ENCODE results near the gene PTX4. TPM values are rescaled to one million over a fixed set of nuclear protein-coding genes. Genes with fewer than 3 reads are reported as not detected.

PTX4 gene
- total RNA-seq, 4 donors from 2014 or later: not detected

GRCh38 chr16:1438229-1439057 is 50.3 kb downstream of the PTX4 start:
- DNase-seq: no peak
- H3K27ac ChIP-seq: no peak overlapping the region
- no peaks in the 10 kb centered on the region for H3K36me3 ChIP-seq
- peaks cover 0 to 5% (median 0%) of the 10 kb centered on the region in 4 donors for H3K27me3 ChIP-seq
- H3K9me3 ChIP-seq: no peaks in the 10 kb centered on the region
- H3K4me1 ChIP-seq: no peaks in the 10 kb centered on the region
- TF ChIP-seq, protein P1, sequence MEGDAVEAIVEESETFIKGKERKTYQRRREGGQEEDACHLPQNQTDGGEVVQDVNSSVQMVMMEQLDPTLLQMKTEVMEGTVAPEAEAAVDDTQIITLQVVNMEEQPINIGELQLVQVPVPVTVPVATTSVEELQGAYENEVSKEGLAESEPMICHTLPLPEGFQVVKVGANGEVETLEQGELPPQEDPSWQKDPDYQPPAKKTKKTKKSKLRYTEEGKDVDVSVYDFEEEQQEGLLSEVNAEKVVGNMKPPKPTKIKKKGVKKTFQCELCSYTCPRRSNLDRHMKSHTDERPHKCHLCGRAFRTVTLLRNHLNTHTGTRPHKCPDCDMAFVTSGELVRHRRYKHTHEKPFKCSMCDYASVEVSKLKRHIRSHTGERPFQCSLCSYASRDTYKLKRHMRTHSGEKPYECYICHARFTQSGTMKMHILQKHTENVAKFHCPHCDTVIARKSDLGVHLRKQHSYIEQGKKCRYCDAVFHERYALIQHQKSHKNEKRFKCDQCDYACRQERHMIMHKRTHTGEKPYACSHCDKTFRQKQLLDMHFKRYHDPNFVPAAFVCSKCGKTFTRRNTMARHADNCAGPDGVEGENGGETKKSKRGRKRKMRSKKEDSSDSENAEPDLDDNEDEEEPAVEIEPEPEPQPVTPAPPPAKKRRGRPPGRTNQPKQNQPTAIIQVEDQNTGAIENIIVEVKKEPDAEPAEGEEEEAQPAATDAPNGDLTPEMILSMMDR (IDR thresholded peaks at IDR 0.05): no peak
- TF ChIP-seq POLR2A (IDR thresholded peaks at IDR 0.05): no peak
- intact Hi-C loops (cut with DNase I): no loop called here
- 81% methylated on average over 13 of the region's 35 CpGs; no CpG with 5 or more reads in 1 of the 2 donors for WGBS, 2 donors
- H3K4me3 ChIP-seq: no peak overlapping the region

GRCh38 chr16:1437606-1438005 is 51.1 kb downstream of the PTX4 start:
- Histone ChIP-seq H3K27ac (no peak overlapping the region), H3K9me3 (no peaks in the 10 kb centered on the region), H3K36me3 (no peaks in the 10 kb centered on the region), H3K27me3 (peaks cover 0 to 14% (median 0%) of the 10 kb centered on the region in 4 donors), H3K4me1 (no peaks in the 10 kb centered on the region), H3K4me3 (no peak overlapping the region)
- TF ChIP-seq, protein P1 (IDR thresholded peaks at IDR 0.05): no peak
- no peak for TF ChIP-seq POLR2A (IDR thresholded peaks at IDR 0.05)
- no peak for DNase-seq
- WGBS, 2 donors: 80% methylated on average over 4 of the region's 22 CpGs; no CpG with 5 or more reads in 1 of the 2 donors
- intact Hi-C loops (cut with DNase I): no loop called here

GRCh38 chr16:1436731-1437355 is 51.9 kb downstream of the PTX4 start:
- 82 to 85% methylated on average over 11 to 39 of the region's 47 CpGs for WGBS, 2 donors

DNA sequence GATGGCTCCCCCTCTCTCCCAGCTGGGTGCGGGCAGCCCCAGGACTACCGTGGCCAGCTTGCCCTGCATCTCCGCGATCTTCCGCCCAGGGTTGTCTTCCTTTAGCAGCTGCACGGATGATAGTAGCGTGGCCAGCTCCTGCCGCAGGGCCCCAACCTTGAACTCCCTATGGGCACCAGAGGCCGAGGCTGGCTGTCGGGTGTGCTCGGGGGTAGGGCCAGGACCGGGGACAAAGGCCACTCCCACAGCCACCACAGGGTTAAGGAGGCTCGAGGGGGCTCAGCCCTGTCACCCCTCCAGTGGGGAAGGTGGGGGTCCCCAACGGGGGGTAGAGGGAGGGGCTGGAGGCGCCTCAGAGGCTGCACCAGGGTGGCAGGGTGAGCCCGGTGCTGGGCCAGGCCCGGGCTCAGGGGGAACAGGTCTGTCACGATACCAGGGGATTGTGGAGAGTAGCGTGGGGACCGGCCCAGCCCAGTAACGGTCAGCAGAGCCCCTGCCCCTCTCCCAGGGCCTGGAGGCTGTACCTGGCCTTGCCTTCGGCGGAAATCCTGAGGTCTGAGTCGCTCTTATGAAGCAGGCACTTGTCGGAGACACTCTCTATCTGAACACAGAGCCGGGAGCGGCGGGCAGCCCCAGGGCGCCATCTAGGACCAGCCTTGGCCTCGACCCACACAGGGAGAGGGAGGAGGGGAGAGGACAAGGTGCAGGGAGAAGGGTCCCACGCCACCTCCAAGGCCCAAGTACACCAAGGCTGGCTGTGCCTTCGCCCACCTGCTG is 52.6 kb downstream of the PTX4 start:
- Histone ChIP-seq H3K9me3 (no peaks in the 10 kb centered on the region), H3K27me3 (peaks cover 0 to 28% (median 0%) of the 10 kb centered on the region in 4 donors), H3K4me1 (no peaks in the 10 kb centered on the region), H3K4me3 (no peak overlapping the region), H3K36me3 (no peaks in the 10 kb centered on the region), H3K27ac (no peak overlapping the region)
- TF ChIP-seq, protein P1 (IDR thresholded peaks at IDR 0.05): no peak
- no peak for TF ChIP-seq POLR2A (IDR thresholded peaks at IDR 0.05)
- no peak for DNase-seq
- intact Hi-C loops (cut with DNase I): no loop called here
- WGBS, 2 donors: 82 to 92% methylated on average over 5 to 10 of the region's 32 CpGs

More at GRCh38 chr16:1436731-1437355, 51.9 kb downstream of the PTX4 start:
- H3K36me3 ChIP-seq: no peaks in the 10 kb centered on the region
- intact Hi-C loops (cut with DNase I): no loop called here
- H3K9me3 ChIP-seq: no peaks in the 10 kb centered on the region
- no peak for TF ChIP-seq POLR2A (IDR thresholded peaks at IDR 0.05)
- TF ChIP-seq, protein P1 (IDR thresholded peaks at IDR 0.05): no peak
- H3K4me3 ChIP-seq: no peak overlapping the region
- no peak overlapping the region for H3K27ac ChIP-seq
- H3K27me3 ChIP-seq: peaks cover 0 to 21% (median 0%) of the 10 kb centered on the region in 4 donors
- no peak for DNase-seq
- no peaks in the 10 kb centered on the region for H3K4me1 ChIP-seq

Other genes starting within 250 kb of the PTX4 start
- gene TPSAB1, start 248.2 kb downstream of the PTX4 start, total RNA-seq: 100 to 1,000 TPM in 1 of 4 donors, 10 to 100 TPM in 2, 1 to 10 TPM in 1; 3.0 to 395 (median 16.7) TPM
- 1 to 10 TPM in 1 of 4 donors, under 1 TPM in 1, not detected in 2; 0.91 to 5.9 TPM for gene TPSD1, start 232.9 kb downstream of the PTX4 start, total RNA-seq
- 10 to 100 TPM; 31.8 to 88.1 (median 76.3) TPM for gene UBE2I, start 179.3 kb downstream of the PTX4 start, total RNA-seq
- gene BAIAP3, start 155.3 kb downstream of the PTX4 start, total RNA-seq: 1 to 10 TPM in 2 of 4 donors, under 1 TPM in 2; 0.68 to 2.7 (median 1.00) TPM
- 10 to 100 TPM; 57.6 to 87.4 (median 70.5) TPM for gene TSR3, start 137.1 kb downstream of the PTX4 start, total RNA-seq
- gene GNPTG, start 137.0 kb downstream of the PTX4 start, total RNA-seq: 10 to 100 TPM; 21.6 to 46.9 (median 37.8) TPM
- gene UNKL, start 74.2 kb downstream of the PTX4 start, total RNA-seq: 10 to 100 TPM in 2 of 4 donors, 1 to 10 TPM in 2; 5.9 to 17.2 (median 10.6) TPM
- 10 to 100 TPM; 14.7 to 22.6 (median 19.7) TPM for gene UQCC4, start 68.2 kb downstream of the PTX4 start, total RNA-seq
- gene PERCC1, start 57.9 kb downstream of the PTX4 start, total RNA-seq: not detected
- gene CCDC154, start 44.4 kb downstream of the PTX4 start, total RNA-seq: under 1 TPM in 1 of 4 donors, not detected in 3; 0.95 TPM
- 10 to 100 TPM; 21.5 to 41.2 (median 33.6) TPM for gene CLCN7, start 13.9 kb downstream of the PTX4 start, total RNA-seq
- 10 to 100 TPM; 17.0 to 29.3 (median 21.4) TPM for gene TELO2, start 4.4 kb upstream of the PTX4 start, total RNA-seq
- 10 to 100 TPM in 1 of 4 donors, 1 to 10 TPM in 3; 4.3 to 32.4 (median 7.9) TPM for gene TMEM204, start 44.7 kb upstream of the PTX4 start, total RNA-seq
- 10 to 100 TPM in 1 of 4 donors, 1 to 10 TPM in 3; 3.7 to 12.0 (median 6.8) TPM for gene IFT140, start 123.1 kb upstream of the PTX4 start, total RNA-seq
- gene CRAMP1, start 123.4 kb upstream of the PTX4 start, total RNA-seq: 1 to 10 TPM; 5.2 to 9.9 (median 8.0) TPM
- gene JPT2, start 189.3 kb upstream of the PTX4 start, total RNA-seq: 10 to 100 TPM; 45.6 to 68.0 (median 48.6) TPM
- 10 to 100 TPM in 3 of 4 donors, 1 to 10 TPM in 1; 8.6 to 37.6 (median 24.7) TPM for gene MAPK8IP3, start 217.3 kb upstream of the PTX4 start, total RNA-seq

Measured in esophagus squamous epithelium (tissue), 5 donors.